Measurements from ENCODE around the gene ACOX3. TPM values are rescaled to one million over a fixed set of nuclear protein-coding genes. Genes with fewer than 3 reads are reported as not detected.
A peak's percentile ranks its signal among the peaks of the same experiment; 100 is the strongest.

Gene ACOX3
- total RNA-seq, 4 donors from 2014 or later = 42.3 to 86.2 (median 50.3) TPM

GRCh38 chr4:8473920-8474590 is 33.5 kb upstream of the ACOX3 start:
- WGBS, 2 donors = 73 to 94% methylated on average over 6 to 12 of the region's 20 CpGs
- Histone ChIP-seq H3K36me3 (peaks cover 0 to 78% (median 9%) of the 10 kb centered on the region in 3 donors), H3K27me3 (no peaks in the 10 kb centered on the region), H3K9me3 (no peaks in the 10 kb centered on the region), H3K27ac (peak overlapping the region in 3 of 4 donors; percentile 16 to 88 (median 82)), H3K4me3 (no peak overlapping the region), H3K4me1 (peaks cover 0 to 30% (median 18%) of the 10 kb centered on the region in 3 donors)
- TF ChIP-seq, protein P1, sequence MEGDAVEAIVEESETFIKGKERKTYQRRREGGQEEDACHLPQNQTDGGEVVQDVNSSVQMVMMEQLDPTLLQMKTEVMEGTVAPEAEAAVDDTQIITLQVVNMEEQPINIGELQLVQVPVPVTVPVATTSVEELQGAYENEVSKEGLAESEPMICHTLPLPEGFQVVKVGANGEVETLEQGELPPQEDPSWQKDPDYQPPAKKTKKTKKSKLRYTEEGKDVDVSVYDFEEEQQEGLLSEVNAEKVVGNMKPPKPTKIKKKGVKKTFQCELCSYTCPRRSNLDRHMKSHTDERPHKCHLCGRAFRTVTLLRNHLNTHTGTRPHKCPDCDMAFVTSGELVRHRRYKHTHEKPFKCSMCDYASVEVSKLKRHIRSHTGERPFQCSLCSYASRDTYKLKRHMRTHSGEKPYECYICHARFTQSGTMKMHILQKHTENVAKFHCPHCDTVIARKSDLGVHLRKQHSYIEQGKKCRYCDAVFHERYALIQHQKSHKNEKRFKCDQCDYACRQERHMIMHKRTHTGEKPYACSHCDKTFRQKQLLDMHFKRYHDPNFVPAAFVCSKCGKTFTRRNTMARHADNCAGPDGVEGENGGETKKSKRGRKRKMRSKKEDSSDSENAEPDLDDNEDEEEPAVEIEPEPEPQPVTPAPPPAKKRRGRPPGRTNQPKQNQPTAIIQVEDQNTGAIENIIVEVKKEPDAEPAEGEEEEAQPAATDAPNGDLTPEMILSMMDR (IDR thresholded peaks at IDR 0.05) = no peak
- TF ChIP-seq POLR2A (IDR thresholded peaks at IDR 0.05) = no peak
- no peak for DNase-seq
- intact Hi-C loops (cut with DNase I) = loop anchor here (5.0 kb wide), 1 partner anchor 118 kb away; the partner anchor contains the start of gene CPZ

DNA sequence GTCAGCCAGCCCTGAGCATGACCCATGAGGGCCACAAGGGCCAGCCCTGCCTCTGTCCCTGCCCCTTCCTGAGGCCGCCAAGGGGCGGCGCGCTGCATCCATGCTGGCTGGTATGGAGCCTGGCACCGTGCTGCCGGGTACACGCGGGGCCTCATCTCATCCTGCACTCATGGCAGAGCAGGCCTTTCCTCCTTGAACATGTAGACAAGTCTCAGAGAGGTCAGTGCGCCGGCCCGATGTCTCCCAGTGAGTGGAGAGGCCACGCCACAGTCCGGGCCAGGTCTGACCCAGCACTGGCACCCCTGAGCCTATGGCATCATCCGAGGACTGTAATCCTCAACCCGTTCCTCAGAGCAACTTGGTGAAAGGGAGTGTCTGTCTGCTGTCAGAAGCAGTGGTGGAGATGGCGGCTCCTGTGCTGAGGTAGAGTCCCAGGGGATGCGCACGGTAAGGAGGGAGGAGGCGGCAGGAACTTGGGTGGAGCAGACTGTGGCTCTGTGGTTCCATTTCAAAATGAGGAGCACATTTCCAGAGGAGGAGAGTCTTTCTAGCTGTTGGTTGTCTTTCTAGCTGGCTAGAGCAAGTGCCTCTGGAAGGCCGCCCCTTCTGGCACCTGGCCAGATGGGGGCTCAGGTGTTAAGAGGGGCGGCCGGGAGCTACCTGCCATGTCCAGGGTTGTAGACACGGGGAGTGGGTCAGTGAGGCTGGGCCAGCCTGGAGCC is 32.8 kb upstream of the ACOX3 start:
- Histone ChIP-seq H3K36me3 (peaks cover under 1 to 78% (median 10%) of the 10 kb centered on the region in 3 donors), H3K27ac (peak overlapping the region; percentile 13 to 88 (median 49)), H3K27me3 (no peaks in the 10 kb centered on the region), H3K4me3 (no peak overlapping the region), H3K9me3 (no peaks in the 10 kb centered on the region), H3K4me1 (peaks cover 0 to 30% (median 18%) of the 10 kb centered on the region in 3 donors)
- intact Hi-C loops (cut with DNase I) = loop anchor here (5.0 kb wide), 1 partner anchor 119 kb away; the partner anchor contains the start of gene CPZ
- TF ChIP-seq, protein P1 (IDR thresholded peaks at IDR 0.05) = no peak
- TF ChIP-seq POLR2A (IDR thresholded peaks at IDR 0.05) = no peak
- DNase-seq = no peak
- 80 to 100% methylated on average over 1 to 3 of the region's 23 CpGs for WGBS, 2 donors

- intact Hi-C loops (cut with DNase I) = loop anchor here (5.0 kb wide), 1 partner anchor 120 kb away; the partner anchor contains the start of gene CPZ
- H3K4me3 ChIP-seq = no peak overlapping the region
- WGBS, 2 donors = 64 to 77% methylated on average over 6 to 7 of the region's 7 CpGs
- H3K27me3 ChIP-seq = no peaks in the 10 kb centered on the region
- no peaks in the 10 kb centered on the region for H3K9me3 ChIP-seq
- peak overlapping the region; percentile 5 to 88 (median 49) for H3K27ac ChIP-seq
- peaks cover 0 to 30% (median 18%) of the 10 kb centered on the region in 3 donors for H3K4me1 ChIP-seq
- no peak for DNase-seq
- TF ChIP-seq, protein P1 (IDR thresholded peaks at IDR 0.05) = no peak
- TF ChIP-seq POLR2A (IDR thresholded peaks at IDR 0.05) = no peak
- peaks cover 6 to 78% (median 16%) of the 10 kb centered on the region in 3 donors for H3K36me3 ChIP-seq
Measured at GRCh38 chr4:8472689-8473197, 32.2 kb upstream of the ACOX3 start.

DNA sequence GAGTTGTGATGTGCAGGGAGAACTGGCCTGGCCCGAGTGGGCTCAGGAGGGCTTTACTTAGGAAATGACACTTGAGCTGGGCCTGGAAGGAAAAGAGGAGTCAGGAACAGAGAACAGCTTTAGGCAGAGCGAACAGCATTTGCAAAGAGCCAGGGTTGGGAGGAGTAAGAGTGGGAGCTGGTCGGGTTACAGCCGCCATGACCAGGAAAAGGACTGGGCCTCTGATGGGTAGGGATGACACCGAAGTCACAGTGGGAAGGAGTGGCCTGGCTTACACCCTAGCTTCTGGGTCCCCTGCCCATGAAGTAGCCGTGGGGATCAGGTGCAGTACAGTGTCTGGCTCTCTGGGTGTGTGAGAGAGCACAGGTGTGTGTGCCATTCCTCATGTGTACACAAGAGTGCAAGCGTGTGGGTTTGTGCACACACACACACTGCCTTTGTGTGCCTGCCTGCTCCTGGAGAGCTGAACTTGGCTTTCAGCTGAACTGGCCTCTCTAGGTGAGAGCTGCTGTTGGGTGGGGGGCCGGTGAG is 31.7 kb upstream of the ACOX3 start:
- intact Hi-C loops (cut with DNase I) = loop anchor here (5.0 kb wide), 1 partner anchor 120 kb away; the partner anchor contains the start of gene CPZ
- no peaks in the 10 kb centered on the region for H3K27me3 ChIP-seq
- peaks cover 9 to 78% (median 17%) of the 10 kb centered on the region in 3 donors for H3K36me3 ChIP-seq
- TF ChIP-seq, protein P1 (IDR thresholded peaks at IDR 0.05) = no peak
- no peak for TF ChIP-seq POLR2A (IDR thresholded peaks at IDR 0.05)
- DNase-seq = no peak
- peaks cover 0 to 30% (median 18%) of the 10 kb centered on the region in 3 donors for H3K4me1 ChIP-seq
- H3K4me3 ChIP-seq = no peak overlapping the region
- 77 to 80% methylated on average over 6 to 8 of the region's 8 CpGs for WGBS, 2 donors
- peak overlapping the region; percentile 5 to 88 (median 49) for H3K27ac ChIP-seq
- no peaks in the 10 kb centered on the region for H3K9me3 ChIP-seq
